Activated T-cell treated with anti-CD3 and anti-CD28 coated beads for 1 hour (primary cell): ENCODE results near the gene KRT79.
"Not testable (repeated sequence)": the region's sequence is repeated elsewhere in the genome, so short reads cannot be mapped to it uniquely, and the experiment has no call there.

Experiments used
- DNase-seq: peaks from one replicate; pipeline ENCODE4 v3.0.0-alpha.2; 2020; ENCODE audit warnings: low read depth

KRT79 gene

GRCh38 chr12:52860102-52860823, 26.2 kb upstream of the KRT79 start:
- DNase-seq = no peak

GRCh38 chr12:52857500-52857899, 23.4 kb upstream of the KRT79 start:
- DNase-seq = no peak

GRCh38 chr12:52856787-52857186, 22.7 kb upstream of the KRT79 start:
- no peak for DNase-seq

DNA sequence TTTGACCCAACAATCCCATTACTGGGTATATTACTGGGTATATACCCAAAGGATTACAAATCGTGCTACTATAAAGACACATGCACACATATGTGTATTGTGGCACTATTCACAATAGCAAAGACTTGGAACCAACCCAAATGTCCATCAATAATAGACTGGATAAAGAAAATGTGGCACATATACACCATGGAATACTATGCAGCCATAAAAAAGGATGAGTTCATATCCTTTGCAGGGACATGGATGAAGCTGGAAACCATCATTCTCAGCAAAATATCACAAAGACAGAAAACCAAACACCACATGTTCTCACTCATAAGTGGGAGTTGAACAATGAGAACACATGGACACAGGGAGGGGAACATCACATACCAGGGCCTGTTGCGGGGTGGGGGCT, 22.0 kb upstream of the KRT79 start:
- not testable (repeated sequence) for DNase-seq

GRCh38 chr12:52851787-52852186, 17.7 kb upstream of the KRT79 start:
- DNase-seq = no peak

DNA sequence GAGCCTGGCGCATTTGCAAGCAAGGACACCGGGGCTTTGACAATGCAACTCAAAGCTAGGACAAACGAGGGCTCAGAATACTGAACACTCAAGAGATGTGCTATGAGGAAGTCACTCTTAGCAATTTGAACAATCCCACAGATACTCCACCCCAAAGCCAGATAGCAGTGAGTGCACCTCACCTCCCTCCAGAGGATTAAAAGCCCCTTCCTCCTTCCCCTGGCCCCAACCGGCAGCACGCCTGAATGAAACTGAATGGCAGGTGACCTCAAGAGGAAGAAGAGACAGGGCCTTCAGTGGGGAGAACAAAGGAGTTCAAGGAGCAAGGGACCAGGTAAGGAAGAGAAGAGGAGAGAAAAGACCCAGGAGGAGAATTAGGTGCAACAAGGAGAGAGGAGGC, 16.6 kb upstream of the KRT79 start:
- no peak for DNase-seq

DNA sequence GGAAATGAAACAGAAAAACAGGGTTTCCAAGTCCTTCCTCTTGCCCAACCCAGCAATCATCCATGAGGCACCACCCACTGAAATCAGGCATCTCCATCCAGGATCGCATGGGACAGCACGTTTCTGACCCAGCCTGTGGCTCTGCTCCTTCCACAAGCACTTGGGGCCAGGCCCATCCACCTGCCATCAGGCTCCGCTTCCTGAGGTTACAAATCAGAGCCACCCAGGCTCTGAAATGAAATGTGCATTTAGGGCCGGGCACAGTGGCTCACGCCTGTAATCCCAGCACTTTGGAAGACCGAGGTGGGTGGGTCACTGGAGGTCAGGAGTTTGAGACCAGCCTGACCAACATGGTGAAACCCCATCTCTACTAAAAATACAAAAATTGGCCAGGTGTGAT, 15.4 kb upstream of the KRT79 start:
- no peak for DNase-seq

DNA sequence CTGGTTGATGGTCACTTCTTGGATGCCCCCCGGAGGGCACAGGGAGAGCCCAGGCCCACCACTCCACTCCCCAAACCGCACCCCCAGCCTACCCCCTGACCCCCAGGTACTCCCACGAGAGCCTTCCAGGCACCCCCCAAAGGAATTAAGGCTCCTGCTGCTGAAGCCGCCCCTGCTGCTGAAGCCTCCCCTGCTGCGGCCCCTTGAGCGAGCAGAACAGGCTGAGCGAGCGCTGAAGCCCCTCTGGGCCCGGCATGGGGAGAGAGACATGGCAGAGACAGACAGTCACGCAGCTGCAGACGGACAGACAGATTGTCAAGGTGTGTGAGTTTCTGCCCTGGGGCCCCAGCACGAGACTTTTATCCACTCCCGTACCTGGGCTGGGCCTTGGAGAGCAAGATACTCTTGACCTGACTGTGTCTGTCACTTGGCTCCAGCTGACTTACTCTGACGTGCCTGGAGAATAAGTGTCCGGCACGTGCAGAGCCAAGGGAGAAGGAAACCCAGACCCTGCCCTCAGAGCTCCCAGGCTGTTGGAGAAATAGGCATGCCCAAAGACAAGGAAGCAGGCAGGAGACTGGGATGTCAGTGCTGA, 14.6 kb upstream of the KRT79 start, which contains the start of gene KRT78:
KRT78 (minus strand) TSS at position 334 of the 595 bp plus-strand sequence; CDS start at position 270, 64 bp downstream.
- DNase-seq = no peak

GRCh38 chr12:52847335-52848102, 13.4 kb upstream of the KRT79 start:
- no peak for DNase-seq

DNA sequence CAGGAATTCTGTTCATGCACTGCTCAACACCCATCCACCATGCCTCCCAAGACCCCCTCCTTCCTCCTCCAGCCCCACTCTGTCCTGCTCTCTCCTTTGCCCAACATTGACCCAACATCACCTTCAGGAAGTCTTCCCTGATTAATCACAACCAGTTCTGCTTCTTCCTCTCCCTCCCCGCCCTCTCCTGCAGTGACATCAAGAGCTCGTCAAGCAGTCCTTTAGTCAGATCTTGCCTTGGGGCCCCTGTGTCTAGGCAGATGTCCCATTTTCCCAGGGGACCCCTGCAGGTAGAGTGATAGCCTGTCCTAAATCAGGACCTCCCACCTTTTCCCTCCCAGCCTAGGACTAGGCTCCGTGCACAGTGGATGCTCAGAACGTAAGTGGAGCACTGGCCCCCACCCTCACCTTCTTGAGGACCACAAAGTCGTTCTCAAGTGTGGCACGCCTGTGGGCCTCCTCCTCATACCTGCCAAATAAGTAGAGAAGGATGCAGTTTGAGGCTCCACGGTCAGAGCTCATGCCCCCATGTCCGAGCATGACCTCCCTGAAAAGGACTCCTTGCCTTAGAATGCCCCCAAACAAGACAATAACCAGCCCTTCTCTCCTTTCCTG, 12.4 kb upstream of the KRT79 start:
- DNase-seq = no peak

DNA sequence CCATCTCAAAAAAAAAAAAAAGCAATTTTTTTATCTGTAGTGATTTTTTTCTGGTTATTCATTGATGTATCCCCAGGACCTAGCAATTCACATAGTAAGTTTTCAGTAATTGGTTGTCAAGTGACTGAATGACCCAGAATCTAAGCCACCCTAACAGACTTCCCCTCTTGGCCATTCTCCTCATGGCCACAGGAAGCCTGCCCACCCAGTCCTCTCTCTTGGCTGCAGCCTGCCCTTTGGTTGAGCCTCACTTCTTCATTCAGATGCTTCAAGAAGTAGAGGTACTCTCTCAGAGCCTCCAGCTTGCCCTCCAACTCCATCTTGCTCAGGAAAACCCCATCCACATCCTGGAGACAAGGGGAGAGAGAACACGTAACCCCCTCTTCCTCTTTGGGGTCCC, 11.8 kb upstream of the KRT79 start:
- DNase-seq = no peak

- no peak for DNase-seq
Measured at GRCh38 chr12:52844386-52844785, 10.3 kb upstream of the KRT79 start.

- no peak for DNase-seq
Measured at GRCh38 chr12:52839436-52840105, 5.5 kb upstream of the KRT79 start.

GRCh38 chr12:52838609-52839435, 4.7 kb upstream of the KRT79 start:
- no peak for DNase-seq

DNA sequence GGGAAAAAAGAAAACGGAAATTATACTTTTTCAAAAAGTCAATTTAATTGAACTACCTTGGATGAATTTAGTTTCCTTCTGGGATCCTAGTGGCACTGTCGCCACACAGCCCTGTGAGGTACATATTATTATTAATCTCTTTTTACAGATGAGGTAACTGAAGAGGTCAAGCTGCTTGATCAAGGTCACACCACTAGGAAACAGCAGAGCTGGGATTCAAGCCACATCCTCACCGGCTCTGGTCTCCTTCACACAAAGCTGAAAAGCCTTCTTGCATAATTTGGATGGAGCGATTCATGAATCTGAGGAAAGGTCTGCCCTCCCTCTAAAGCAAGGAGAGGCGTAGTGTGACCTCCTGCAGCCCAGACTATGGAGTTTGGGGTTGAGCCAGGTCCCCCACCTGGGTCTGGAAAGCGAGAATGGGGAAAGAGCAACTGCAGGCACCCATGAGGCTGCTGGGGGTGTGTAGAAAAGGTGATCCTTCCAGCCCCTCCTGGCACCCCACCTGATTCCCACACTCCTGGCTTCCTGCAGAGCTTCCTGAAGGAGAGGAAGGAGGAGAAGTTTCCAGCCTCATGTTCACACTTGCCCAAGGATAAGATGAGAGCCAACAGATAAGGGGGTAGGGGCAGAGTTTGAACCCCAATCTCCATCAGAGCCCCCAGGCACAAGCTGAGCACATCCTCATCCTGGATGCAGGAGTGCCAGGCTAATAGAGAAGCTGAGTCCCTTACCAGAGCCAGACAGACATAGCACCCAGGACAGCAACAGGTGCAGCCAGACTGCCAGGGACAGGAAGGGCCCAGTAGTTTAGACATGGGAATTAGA, 3.9 kb upstream of the KRT79 start:
- DNase-seq = no peak

- DNase-seq = no peak
Measured at GRCh38 chr12:52837413-52837741, 3.3 kb upstream of the KRT79 start.

DNA sequence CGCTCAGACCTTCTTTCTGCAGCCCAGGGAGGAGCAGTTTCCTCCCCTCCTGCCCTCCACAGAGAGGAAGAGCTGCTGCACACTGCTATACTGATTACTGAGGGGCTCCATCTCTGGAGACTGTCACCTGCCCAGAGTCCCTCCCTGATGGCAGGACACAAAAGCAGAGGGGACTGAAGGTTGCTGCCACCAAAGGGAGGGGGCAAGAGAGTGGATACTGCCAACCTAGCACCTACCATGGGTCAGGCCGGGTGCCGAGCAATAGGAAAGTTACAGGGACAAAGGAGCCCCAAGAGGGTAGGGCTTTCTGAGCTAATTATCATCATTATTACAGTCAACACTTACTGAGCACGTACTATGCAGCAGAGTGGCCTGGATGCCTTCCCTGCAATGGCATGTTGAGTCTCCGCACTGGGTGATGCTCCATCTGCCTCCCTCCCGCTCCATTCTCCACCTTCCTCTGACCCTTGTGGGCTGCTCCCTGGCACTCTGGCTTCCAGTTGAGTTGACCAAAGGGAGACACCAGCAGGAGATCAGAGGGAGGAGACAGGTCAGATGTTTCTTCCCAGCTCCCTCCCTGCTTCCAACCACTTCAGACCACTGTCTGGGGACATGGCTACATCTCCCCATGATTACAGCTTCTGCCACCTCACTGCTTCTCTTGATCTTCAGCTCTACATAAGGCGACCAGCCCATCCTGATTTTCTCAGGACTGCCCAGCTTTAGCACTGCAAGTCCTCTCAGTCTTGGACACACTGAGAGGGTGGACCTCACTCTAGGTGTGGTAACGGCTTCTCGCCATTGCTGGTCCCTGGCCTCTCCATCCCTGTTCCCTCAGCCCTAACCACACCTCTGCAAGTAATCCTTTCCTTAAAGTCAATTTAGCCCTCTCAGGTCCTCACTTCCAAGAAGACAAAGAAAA, 2.6 kb upstream of the KRT79 start:
- no peak for DNase-seq

- DNase-seq = peak; percentile 29
Measured at GRCh38 chr12:52836042-52836466, 1.9 kb upstream of the KRT79 start.
